CD4-positive, alpha-beta T cell treated with Interleukin-15 for 4 hours (primary cell): ENCODE data around the gene OSBPL5.

ENCODE experiments used
- DNase-seq: peaks from one replicate; pipeline ENCODE4 v3.0.0-alpha.2; 2020; ENCODE audit warnings: low spot score

OSBPL5 gene

DNA sequence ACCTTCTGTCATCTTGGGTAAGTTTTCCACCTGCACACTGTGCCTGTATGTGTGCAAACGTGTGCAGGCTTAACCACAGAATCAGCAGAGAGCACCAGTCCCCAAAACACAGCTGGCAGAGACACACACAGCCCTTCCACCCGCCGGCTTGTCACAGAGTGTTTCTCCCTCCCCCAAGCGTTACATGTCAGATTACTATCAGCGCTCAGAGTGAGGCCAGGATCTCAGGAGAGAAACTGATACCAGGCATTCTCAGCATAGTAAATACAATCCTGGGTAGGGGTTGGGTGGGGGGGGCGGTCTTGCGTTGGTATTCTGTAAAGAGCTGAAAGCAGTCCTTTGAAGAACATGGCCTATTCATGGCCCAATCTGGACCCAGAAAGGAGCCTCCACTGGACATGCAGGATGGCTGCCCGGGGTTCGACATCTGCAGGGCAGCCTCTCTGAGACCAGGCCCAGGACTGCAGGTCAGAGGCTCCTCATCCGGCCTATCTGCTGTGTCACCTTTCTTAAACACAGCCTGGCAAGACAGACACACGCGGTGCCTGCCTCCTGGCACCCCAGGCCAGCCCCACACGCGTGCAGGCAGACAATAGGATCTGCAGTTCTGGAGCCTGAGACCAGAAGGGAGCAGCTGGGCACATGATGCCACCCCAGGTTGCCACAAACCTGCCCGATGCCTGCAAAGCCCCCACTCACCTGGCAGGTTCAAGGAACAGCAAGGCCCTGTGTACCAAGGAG, 1.7 kb downstream of the OSBPL5 start:
- no peak for DNase-seq

DNA sequence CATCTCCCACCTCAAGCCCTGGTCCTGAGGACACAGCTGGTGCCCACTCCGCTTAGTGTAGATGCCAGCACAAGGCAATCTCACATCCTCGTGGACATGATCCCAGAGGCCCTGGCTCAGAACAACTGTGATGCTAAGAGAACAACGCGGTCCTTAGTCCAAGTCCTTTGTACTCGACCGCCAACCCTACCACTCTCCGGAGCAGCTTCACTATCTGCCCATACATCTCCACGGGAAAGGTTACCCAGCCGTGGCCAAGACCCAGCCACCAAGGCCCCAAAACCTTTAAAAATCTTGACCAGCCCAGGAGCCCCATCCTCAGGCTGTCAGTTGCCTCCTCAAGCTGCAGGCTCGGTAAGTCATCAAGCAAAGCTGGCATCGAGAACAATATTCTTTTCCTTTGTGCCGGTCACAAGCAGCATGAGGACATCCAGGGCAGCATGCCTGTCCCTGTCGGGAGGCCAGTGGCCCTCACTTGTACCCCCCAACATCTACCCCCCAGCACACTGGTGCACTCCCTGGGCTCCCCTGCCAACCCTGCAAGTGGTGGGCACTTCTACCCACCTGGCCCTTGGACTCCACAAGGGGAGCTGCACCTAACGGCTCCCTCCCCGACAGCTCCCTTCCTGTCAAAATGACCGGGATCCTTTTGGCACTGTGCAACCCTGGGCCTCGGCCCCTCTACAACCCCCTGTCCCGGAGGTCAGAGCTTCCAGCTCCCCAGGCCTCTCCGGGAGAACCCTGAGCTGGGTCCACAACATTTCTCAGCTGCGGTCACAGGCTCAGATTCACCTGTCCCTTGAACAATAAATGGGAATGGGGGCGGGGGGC, 2.5 kb downstream of the OSBPL5 start:
- no peak for DNase-seq

DNA sequence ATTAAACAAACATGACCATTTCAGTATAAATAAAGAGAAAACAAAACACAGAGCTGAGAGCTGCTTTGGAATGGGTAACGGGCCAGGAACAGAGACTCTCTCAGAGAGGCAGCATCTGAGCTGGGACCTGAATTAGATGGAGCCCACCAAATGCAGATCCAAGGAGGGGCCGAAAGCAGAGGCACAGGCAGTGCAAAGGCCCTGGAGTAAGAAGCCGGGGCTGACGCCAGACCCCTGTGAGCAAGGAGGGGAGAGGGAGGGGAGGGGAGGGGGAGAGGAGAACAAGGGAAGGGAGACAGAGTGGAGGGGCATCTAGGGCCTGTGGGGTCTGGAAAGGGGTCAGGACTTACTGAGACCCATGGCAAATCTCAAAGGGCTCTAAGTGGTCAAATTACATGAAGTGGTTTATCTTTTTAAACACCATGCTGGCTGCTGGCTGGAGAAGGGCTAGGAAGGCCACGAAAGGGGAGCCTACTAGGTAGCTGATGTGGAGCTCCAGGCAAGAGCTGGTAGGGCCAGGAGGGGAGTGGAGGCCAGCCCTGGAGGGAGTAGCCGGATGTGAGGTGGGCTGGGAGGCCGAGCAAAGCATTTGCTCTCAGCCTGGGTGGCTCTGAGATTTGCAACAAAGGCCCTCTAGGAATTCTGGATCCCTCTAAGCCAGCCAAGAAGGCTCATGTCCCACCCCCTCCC, 3.2 kb downstream of the OSBPL5 start:
- DNase-seq: no peak

DNA sequence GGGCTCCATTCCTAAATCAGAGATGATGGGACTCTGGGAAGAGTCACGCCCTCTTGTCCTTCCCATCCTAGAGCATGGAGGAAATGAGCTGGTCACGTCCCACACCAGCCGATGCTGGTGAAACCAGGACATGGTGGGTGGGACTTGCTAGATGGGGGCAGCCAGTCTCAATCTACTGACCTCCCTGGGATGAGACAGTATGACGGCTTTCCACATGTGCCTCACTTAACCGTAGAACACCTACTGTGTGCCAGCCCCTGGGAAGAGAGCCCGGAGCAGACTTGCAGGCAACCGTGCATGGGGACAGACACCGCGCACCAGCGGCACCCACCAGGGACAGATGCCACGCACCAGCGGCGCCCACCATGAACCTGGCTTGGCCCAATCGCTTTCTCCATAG, 3.8 kb downstream of the OSBPL5 start:
- DNase-seq: no peak

GRCh38 chr11:3160252-3161031, 4.7 kb downstream of the OSBPL5 start:
- DNase-seq: no peak

GRCh38 chr11:3159296-3160190, 5.6 kb downstream of the OSBPL5 start:
- no peak for DNase-seq

GRCh38 chr11:3158821-3159220, 6.3 kb downstream of the OSBPL5 start:
- DNase-seq: no peak

DNA sequence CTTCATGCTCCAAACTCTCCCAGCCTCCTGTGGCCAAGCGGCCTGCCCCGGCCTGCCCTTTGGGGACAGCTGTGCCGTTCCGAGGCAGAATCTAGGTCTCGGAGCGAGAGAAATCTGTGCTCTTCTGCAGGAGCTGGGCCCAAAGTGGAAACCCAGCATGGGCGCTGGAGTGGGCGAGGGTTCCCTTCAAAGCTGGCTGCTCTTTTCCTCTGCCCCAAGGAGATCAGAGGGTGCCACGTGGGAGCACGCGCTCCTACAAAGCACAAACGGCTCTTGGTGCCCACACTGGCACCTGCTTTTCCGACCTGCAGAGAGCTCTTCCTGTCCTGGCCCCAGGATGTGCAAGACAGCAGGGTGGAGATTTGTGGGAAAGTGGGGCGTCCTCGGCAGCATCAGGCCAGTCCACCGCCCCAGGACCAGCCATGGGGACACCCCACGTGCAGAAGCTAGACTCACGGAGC, 6.9 kb downstream of the OSBPL5 start:
- DNase-seq: no peak

- no peak for DNase-seq
Observed at GRCh38 chr11:3157381-3158130, 7.6 kb downstream of the OSBPL5 start.

DNA sequence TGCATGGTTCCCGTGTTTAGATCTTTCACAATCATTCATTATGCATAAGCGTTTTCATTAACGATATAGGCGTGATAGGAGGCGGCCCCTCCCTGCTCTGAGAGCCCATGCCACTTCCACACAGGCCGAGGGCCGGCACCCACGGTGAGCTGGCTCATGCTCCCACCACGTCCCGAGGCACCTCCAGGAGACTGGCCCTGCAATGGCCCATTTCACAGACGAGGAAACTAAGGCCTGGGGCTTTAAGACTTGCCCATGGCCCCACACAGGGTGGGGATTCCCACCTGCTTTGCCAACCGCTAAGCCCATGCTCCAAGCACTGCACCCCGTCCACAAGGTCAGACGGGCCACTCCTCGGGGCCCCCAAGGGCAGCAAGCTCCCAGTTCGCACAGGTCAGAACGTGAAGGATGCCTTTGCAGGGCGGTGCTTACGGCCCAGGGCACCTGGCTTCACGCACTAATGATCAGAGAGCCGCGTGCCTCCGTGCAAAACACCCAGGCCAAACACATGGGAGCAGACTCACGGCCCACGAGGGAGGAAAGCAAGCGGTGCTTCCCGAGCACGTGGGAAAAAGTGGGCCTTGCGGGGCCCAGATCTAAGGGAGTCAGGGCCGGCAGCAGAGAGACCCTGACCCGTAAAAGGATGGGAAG, 8.3 kb downstream of the OSBPL5 start:
- no peak for DNase-seq

- DNase-seq: no peak
Observed at GRCh38 chr11:3156282-3156660, 8.8 kb downstream of the OSBPL5 start.

GRCh38 chr11:3155691-3156258, 9.3 kb downstream of the OSBPL5 start:
- no peak for DNase-seq

GRCh38 chr11:3155216-3155615, 9.9 kb downstream of the OSBPL5 start:
- DNase-seq: no peak

- no peak for DNase-seq
Observed at GRCh38 chr11:3154001-3154599, 11.0 kb downstream of the OSBPL5 start.

DNA sequence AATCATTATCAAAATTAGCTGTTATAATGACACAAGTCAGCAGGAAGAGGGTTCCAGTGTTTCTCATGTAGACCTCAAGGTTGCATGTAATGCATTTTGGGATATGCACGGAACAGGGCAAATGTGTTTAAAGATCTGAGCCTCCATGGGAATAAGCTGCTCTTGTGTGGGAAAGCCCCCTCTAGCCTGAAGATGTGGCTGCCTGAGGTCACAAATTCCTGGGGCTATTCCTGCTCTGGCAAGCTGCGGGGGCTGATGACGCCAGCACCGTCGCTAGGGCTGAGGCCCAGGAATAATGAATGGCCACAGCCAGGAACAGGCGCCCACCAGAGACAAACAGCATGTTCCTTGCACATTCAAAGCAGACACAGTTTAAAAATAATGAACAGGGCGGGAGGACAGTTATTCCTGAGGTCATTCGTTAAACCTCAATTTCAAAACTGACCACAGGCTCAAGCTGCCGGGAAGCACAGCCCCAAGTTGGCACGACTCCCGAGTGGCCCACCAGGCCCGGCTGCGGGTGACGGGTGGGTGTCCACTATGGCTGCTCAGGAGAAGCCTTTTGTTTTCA, 11.7 kb downstream of the OSBPL5 start:
- DNase-seq: no peak

DNA sequence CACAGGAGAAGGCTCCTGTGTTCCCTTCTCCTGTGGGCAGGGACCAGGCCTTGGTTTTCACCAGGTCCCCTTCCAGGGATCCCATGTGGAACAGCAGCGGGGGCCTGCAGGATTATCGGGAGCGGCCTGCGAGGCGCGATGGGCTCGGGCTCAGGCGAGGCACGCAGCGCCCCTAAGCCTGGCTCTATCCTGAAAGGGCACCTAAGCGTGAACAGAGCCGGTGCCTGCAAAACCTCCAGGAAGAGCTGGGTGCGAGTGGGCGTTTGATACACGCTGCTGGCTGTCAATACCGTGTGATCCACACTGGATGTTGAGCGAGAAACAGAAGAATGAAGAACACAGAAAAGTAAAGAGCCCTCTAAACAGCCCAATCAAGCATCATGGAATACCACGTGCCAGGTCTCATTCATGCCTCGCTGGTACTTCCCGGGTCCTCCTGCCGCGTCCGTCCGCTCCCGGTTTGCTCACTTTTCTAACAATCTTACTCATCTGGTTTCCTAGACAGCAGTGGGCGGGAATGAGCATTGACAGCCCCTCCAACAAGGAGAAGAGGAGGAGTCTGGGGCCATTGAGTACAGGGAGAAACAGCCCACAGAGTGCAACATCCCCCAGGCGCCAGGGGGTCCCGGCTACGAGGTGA, 12.5 kb downstream of the OSBPL5 start:
- no peak for DNase-seq

DNA sequence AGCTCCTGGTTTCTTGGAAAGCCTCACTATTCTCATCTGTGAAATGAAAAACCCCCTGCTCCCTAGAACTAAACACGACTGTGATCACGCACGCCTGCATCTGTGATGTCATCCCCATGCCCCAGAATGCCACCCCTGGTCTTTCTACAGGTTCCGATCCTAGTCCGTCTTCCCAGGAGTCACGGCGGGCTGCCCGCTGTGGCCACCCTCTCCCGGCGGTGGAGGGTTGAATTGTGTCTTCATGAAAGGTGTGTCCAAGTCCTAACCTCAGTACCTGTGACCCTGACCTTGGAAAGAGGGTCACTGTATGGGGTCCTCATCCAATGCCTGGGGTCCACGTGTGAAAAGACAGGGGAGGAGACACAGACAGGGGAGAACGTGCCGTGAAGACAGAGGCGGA, 14.4 kb downstream of the OSBPL5 start:
- no peak for DNase-seq

DNA sequence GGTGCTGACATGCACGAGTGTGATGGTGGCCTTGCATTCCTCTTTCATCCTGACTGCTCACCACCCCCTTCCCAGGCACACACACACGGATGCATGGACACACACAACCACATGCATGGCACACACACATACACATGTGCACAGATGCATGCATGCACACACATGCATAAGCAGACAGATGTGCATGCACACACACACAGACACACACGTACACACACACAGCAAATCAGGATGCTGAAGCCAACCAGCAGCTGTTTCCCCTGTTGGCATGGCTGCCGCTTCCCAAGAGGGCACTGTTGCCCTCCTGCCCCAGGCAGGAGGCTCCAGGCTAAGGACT, 15.3 kb downstream of the OSBPL5 start:
- no peak for DNase-seq
